Ishikawa (cell line): ENCODE measurements around the gene NOD2.

Source experiments
- CEBPB ChIP-seq: IDR thresholded peaks from 2 replicates; pipeline ENCODE4 v1.6.1; 2012
- CREB1 ChIP-seq: IDR thresholded peaks from 2 replicates; pipeline ENCODE4 v1.6.1; 2012; ENCODE audit warnings: low read depth
- EGR1 ChIP-seq: IDR thresholded peaks from 2 replicates; pipeline ENCODE4 v1.6.1; 2012
- EP300 ChIP-seq: IDR thresholded peaks from 2 replicates; pipeline ENCODE4 v1.6.1; 2012; ENCODE audit warnings: borderline replicate concordance
- FOXM1 ChIP-seq: IDR thresholded peaks from 2 replicates; pipeline ENCODE4 v1.6.1; 2012; ENCODE audit warnings: low read depth, borderline replicate concordance
- NFIC ChIP-seq: IDR thresholded peaks from 2 replicates; pipeline ENCODE4 v1.6.1; 2012
- RAD21 ChIP-seq: IDR thresholded peaks from 2 replicates; pipeline ENCODE4 v1.6.1; 2012; ENCODE audit warnings: low read depth
- TAF1 ChIP-seq: IDR thresholded peaks from 2 replicates; pipeline ENCODE4 v1.6.1; 2012; ENCODE audit warnings: low read depth, mild to moderate bottlenecking
- TCF12 ChIP-seq: IDR thresholded peaks from 2 replicates; pipeline ENCODE4 v1.6.1; 2012; ENCODE audit warnings: low read depth
- TEAD4 ChIP-seq: IDR thresholded peaks from 2 replicates; pipeline ENCODE4 v1.6.1; 2012
- YY1 ChIP-seq: IDR thresholded peaks from 2 replicates; pipeline ENCODE4 v1.6.1; 2012; ENCODE audit warnings: low read depth
- ZBTB7A ChIP-seq: IDR thresholded peaks from 2 replicates; pipeline ENCODE4 v1.6.1; 2012; ENCODE audit warnings: low read depth
- TF ChIP-seq, protein P1 (sequence below): IDR thresholded peaks from 2 replicates; pipeline ENCODE4 v1.6.1; 2012; ENCODE audit warnings: low read depth, mild to moderate bottlenecking
- TF ChIP-seq, protein P2 (sequence below): IDR thresholded peaks from 2 replicates; pipeline ENCODE4 v1.6.1; 2012
- TF ChIP-seq, protein P3 (sequence below): IDR thresholded peaks from 2 replicates; pipeline ENCODE4 v1.6.1; 2012

NOD2 gene

DNA sequence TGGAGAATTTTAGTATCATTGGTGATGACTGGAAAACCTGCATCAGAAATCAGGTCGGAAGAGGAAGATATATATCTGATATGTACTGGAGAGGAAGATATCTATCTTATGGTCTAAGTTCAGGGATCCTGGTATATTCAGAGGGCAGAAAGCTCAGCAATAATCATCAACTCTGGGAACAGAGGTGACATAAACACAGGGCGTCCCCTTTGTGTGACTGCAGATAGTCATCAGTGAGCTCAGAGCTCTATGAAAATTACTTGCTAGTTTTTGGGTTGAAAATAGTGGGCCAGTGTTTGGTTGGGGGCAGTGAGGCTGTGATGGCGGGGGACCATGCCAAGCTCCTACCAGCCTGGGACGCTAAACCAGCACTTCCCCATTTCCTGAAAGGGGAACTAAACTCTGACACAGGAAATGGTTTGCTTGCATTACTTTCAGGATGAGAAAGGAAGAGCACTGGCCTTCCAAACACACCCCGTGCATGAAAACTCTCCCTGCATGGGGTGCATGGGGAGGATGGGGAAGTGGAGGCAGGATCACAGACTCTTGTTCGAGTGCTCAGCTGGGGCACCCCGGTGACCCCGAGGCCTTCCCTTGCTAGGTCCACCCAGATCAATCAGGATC lies 15.8 kb downstream of the NOD2 start:
- TF ChIP-seq, protein P1, sequence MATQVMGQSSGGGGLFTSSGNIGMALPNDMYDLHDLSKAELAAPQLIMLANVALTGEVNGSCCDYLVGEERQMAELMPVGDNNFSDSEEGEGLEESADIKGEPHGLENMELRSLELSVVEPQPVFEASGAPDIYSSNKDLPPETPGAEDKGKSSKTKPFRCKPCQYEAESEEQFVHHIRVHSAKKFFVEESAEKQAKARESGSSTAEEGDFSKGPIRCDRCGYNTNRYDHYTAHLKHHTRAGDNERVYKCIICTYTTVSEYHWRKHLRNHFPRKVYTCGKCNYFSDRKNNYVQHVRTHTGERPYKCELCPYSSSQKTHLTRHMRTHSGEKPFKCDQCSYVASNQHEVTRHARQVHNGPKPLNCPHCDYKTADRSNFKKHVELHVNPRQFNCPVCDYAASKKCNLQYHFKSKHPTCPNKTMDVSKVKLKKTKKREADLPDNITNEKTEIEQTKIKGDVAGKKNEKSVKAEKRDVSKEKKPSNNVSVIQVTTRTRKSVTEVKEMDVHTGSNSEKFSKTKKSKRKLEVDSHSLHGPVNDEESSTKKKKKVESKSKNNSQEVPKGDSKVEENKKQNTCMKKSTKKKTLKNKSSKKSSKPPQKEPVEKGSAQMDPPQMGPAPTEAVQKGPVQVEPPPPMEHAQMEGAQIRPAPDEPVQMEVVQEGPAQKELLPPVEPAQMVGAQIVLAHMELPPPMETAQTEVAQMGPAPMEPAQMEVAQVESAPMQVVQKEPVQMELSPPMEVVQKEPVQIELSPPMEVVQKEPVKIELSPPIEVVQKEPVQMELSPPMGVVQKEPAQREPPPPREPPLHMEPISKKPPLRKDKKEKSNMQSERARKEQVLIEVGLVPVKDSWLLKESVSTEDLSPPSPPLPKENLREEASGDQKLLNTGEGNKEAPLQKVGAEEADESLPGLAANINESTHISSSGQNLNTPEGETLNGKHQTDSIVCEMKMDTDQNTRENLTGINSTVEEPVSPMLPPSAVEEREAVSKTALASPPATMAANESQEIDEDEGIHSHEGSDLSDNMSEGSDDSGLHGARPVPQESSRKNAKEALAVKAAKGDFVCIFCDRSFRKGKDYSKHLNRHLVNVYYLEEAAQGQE, result no peak
- no peak for TF ChIP-seq NFIC
- TF ChIP-seq, protein P2, sequence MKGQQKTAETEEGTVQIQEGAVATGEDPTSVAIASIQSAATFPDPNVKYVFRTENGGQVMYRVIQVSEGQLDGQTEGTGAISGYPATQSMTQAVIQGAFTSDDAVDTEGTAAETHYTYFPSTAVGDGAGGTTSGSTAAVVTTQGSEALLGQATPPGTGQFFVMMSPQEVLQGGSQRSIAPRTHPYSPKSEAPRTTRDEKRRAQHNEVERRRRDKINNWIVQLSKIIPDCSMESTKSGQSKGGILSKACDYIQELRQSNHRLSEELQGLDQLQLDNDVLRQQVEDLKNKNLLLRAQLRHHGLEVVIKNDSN, result no peak
- no peak for TF ChIP-seq RAD21
- TF ChIP-seq, protein P3, sequence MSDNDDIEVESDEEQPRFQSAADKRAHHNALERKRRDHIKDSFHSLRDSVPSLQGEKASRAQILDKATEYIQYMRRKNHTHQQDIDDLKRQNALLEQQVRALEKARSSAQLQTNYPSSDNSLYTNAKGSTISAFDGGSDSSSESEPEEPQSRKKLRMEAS, result no peak
- TF ChIP-seq EGR1, result no peak
- no peak for TF ChIP-seq TCF12
- TF ChIP-seq CREB1, result no peak
- TF ChIP-seq EP300, result no peak
- TF ChIP-seq FOXM1, result no peak
- no peak for TF ChIP-seq ZBTB7A
- no peak for TF ChIP-seq CEBPB
- TF ChIP-seq TAF1, result no peak
- no peak for TF ChIP-seq TEAD4
- TF ChIP-seq YY1, result no peak

DNA sequence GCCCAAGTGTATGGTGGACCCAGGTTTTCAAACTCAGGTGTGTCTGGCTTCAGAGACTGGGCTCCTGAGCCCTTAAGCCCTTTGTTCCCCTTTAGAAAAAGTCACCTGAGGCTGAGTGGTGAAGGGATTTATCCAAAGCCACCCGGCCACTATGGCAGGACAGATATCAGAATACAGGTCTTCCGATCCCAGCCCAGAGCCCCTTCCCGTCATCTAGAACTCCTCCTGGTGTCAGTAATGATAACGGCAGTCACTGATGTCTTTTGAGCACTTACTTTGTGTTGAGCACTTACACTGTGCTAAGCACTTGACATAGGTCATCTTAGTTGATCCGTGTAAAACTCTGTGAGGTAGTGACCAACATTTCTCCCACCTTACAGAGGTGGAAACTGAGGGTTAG lies 16.6 kb downstream of the NOD2 start:
- TF ChIP-seq NFIC (no peak), YY1 (no peak), TCF12 (no peak), EP300 (no peak), EGR1 (no peak), RAD21 (no peak), FOXM1 (no peak), ZBTB7A (no peak), CEBPB (no peak)
- TF ChIP-seq, protein P3, result no peak
- TF ChIP-seq, protein P2, result no peak

DNA sequence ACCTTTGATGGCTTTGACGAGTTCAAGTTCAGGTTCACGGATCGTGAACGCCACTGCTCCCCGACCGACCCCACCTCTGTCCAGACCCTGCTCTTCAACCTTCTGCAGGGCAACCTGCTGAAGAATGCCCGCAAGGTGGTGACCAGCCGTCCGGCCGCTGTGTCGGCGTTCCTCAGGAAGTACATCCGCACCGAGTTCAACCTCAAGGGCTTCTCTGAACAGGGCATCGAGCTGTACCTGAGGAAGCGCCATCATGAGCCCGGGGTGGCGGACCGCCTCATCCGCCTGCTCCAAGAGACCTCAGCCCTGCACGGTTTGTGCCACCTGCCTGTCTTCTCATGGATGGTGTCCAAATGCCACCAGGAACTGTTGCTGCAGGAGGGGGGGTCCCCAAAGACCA lies 17.6 kb downstream of the NOD2 start:
- TF ChIP-seq NFIC (no peak), TCF12 (no peak), EGR1 (no peak), TEAD4 (no peak), CREB1 (no peak), FOXM1 (no peak), ZBTB7A (no peak)
- TF ChIP-seq, protein P2, result no peak
- TF ChIP-seq, protein P3, result no peak
- TF ChIP-seq, protein P1, result no peak

DNA sequence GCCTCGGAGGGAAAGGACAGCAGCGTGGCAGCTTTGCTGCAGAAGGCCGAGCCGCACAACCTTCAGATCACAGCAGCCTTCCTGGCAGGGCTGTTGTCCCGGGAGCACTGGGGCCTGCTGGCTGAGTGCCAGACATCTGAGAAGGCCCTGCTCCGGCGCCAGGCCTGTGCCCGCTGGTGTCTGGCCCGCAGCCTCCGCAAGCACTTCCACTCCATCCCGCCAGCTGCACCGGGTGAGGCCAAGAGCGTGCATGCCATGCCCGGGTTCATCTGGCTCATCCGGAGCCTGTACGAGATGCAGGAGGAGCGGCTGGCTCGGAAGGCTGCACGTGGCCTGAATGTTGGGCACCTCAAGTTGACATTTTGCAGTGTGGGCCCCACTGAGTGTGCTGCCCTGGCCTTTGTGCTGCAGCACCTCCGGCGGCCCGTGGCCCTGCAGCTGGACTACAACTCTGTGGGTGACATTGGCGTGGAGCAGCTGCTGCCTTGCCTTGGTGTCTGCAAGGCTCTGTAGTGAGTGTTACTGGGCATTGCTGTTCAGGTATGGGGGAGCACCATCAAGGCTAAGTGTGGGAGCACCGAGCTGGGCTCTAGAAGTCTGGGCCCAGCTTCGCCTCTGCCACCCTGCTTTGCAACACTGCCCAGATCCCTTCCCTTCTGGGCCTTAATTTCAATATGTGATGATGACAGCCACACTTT lies 18.6 kb downstream of the NOD2 start:
- TF ChIP-seq YY1, result no peak
- no peak for TF ChIP-seq TEAD4
- no peak for TF ChIP-seq TCF12
- TF ChIP-seq, protein P1, result no peak
- no peak for TF ChIP-seq TAF1
- TF ChIP-seq, protein P3, result no peak
- no peak for TF ChIP-seq CREB1
- no peak for TF ChIP-seq FOXM1
- no peak for TF ChIP-seq EP300
